ENCODE measurements around the gene SIK3.

The SIK3 gene

DNA sequence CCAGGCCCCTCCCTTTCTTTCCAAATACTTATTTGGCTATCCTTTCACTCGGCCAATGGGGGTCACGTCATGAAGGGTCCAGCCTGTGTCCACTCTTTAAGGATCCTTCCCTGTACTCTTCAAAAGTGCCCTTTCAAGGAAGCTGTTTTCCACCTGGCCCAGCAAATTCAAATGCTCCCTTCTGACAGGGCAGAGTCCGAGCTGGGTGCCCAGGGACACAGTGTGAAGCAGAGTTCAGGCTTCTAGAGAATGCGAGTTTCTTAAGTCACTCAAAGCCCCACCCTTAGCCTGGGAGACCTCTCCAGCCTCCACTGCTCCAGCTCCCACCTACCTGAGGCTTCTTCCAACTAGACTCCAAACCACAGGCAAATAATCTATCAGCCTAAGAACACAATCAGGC lies 255.3 kb downstream of the SIK3 start:
- TF ChIP-seq, protein P1, sequence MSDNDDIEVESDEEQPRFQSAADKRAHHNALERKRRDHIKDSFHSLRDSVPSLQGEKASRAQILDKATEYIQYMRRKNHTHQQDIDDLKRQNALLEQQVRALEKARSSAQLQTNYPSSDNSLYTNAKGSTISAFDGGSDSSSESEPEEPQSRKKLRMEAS (IDR thresholded peaks at IDR 0.05), result no peak
- TF ChIP-seq CREB1 (IDR thresholded peaks at IDR 0.05; ENCODE audit: low read depth) (no peak), EGR1 (IDR thresholded peaks at IDR 0.05) (no peak), RAD21 (IDR thresholded peaks at IDR 0.05; ENCODE audit: low read depth) (no peak), YY1 (IDR thresholded peaks at IDR 0.05; ENCODE audit: low read depth) (no peak), TEAD4 (IDR thresholded peaks at IDR 0.05) (no peak), EP300 (IDR thresholded peaks at IDR 0.05; ENCODE audit: borderline replicate concordance) (no peak), FOXM1 (IDR thresholded peaks at IDR 0.05; ENCODE audit: borderline replicate concordance, low read depth) (no peak), CEBPB (IDR thresholded peaks at IDR 0.05) (no peak), ZBTB7A (IDR thresholded peaks at IDR 0.05; ENCODE audit: low read depth) (no peak), TAF1 (IDR thresholded peaks at IDR 0.05; ENCODE audit: low read depth) (no peak), NFIC (IDR thresholded peaks at IDR 0.05) (no peak), TCF12 (IDR thresholded peaks at IDR 0.05; ENCODE audit: low read depth) (no peak)
- TF ChIP-seq, protein P2, sequence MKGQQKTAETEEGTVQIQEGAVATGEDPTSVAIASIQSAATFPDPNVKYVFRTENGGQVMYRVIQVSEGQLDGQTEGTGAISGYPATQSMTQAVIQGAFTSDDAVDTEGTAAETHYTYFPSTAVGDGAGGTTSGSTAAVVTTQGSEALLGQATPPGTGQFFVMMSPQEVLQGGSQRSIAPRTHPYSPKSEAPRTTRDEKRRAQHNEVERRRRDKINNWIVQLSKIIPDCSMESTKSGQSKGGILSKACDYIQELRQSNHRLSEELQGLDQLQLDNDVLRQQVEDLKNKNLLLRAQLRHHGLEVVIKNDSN (IDR thresholded peaks at IDR 0.05), result no peak
- TF ChIP-seq, protein P3, sequence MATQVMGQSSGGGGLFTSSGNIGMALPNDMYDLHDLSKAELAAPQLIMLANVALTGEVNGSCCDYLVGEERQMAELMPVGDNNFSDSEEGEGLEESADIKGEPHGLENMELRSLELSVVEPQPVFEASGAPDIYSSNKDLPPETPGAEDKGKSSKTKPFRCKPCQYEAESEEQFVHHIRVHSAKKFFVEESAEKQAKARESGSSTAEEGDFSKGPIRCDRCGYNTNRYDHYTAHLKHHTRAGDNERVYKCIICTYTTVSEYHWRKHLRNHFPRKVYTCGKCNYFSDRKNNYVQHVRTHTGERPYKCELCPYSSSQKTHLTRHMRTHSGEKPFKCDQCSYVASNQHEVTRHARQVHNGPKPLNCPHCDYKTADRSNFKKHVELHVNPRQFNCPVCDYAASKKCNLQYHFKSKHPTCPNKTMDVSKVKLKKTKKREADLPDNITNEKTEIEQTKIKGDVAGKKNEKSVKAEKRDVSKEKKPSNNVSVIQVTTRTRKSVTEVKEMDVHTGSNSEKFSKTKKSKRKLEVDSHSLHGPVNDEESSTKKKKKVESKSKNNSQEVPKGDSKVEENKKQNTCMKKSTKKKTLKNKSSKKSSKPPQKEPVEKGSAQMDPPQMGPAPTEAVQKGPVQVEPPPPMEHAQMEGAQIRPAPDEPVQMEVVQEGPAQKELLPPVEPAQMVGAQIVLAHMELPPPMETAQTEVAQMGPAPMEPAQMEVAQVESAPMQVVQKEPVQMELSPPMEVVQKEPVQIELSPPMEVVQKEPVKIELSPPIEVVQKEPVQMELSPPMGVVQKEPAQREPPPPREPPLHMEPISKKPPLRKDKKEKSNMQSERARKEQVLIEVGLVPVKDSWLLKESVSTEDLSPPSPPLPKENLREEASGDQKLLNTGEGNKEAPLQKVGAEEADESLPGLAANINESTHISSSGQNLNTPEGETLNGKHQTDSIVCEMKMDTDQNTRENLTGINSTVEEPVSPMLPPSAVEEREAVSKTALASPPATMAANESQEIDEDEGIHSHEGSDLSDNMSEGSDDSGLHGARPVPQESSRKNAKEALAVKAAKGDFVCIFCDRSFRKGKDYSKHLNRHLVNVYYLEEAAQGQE (IDR thresholded peaks at IDR 0.05; ENCODE audit: low read depth), result no peak

DNA sequence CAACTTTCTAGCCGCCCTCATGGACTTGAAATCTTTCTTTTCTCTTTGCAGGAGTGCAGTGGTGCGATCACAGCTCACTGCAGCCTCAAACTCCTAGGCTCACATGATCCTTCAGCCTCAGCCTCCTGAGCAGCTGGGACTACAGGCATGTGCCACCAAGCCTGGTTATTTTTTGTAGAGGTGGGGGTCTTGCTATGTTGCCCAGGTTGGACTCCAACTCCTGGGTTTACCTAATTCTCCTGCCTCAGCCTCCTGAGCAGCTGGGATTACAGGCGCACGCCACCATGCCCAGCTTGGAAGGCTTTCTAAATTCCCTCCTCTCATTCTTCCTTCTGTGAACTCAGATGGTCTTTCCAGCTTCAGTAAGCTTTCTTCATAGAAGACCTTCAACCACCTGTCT lies 256.1 kb downstream of the SIK3 start:
- TF ChIP-seq, protein P3 (IDR thresholded peaks at IDR 0.05; ENCODE audit: low read depth), result no peak
- no peak for TF ChIP-seq YY1 (IDR thresholded peaks at IDR 0.05; ENCODE audit: low read depth)
- no peak for TF ChIP-seq RAD21 (IDR thresholded peaks at IDR 0.05; ENCODE audit: low read depth)
- TF ChIP-seq, protein P1 (IDR thresholded peaks at IDR 0.05), result no peak
- TF ChIP-seq CREB1 (IDR thresholded peaks at IDR 0.05; ENCODE audit: low read depth), result no peak
- no peak for TF ChIP-seq CEBPB (IDR thresholded peaks at IDR 0.05)
- TF ChIP-seq FOXM1 (IDR thresholded peaks at IDR 0.05; ENCODE audit: borderline replicate concordance, low read depth), result no peak
- no peak for TF ChIP-seq TCF12 (IDR thresholded peaks at IDR 0.05; ENCODE audit: low read depth)
- no peak for TF ChIP-seq NFIC (IDR thresholded peaks at IDR 0.05)
- no peak for TF ChIP-seq TAF1 (IDR thresholded peaks at IDR 0.05; ENCODE audit: low read depth)
- TF ChIP-seq EGR1 (IDR thresholded peaks at IDR 0.05), result no peak
- no peak for TF ChIP-seq ZBTB7A (IDR thresholded peaks at IDR 0.05; ENCODE audit: low read depth)
- no peak for TF ChIP-seq TEAD4 (IDR thresholded peaks at IDR 0.05)
- TF ChIP-seq EP300 (IDR thresholded peaks at IDR 0.05; ENCODE audit: borderline replicate concordance), result no peak
- TF ChIP-seq, protein P2 (IDR thresholded peaks at IDR 0.05), result no peak

DNA sequence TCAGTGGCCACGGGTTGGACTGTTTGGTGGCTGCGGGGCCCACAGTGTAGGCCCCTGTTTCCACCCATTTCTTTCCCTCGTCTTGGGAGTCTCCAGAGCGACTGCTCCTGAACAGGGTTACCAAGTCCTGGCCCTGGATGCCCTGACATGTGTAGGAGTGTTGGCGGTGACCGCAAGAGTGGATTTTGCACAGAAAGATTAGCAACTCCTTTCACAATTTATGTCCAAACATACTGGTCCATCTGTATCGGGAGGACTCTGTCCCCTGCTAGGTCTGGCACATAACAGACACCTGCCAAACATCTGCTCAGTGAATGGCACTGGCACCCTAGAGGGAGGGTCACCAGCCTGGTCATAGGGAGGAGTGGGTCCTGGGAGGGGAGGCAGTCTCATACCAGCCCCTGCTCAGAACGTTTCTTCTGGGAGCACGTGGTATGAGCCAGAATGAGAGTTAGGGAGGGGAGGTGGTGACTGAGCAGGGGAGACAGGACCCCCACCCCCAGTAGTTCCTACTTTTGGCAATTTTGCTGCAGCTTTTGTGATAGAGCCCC lies 257.4 kb downstream of the SIK3 start:
- TF ChIP-seq ZBTB7A (IDR thresholded peaks at IDR 0.05; ENCODE audit: low read depth) (no peak), EGR1 (IDR thresholded peaks at IDR 0.05) (no peak), FOXM1 (IDR thresholded peaks at IDR 0.05; ENCODE audit: borderline replicate concordance, low read depth) (no peak), CEBPB (IDR thresholded peaks at IDR 0.05) (no peak), YY1 (IDR thresholded peaks at IDR 0.05; ENCODE audit: low read depth) (no peak), CREB1 (IDR thresholded peaks at IDR 0.05; ENCODE audit: low read depth) (no peak), RAD21 (IDR thresholded peaks at IDR 0.05; ENCODE audit: low read depth) (no peak), TCF12 (IDR thresholded peaks at IDR 0.05; ENCODE audit: low read depth) (no peak), TEAD4 (IDR thresholded peaks at IDR 0.05) (no peak), EP300 (IDR thresholded peaks at IDR 0.05; ENCODE audit: borderline replicate concordance) (no peak), NFIC (IDR thresholded peaks at IDR 0.05) (no peak), TAF1 (IDR thresholded peaks at IDR 0.05; ENCODE audit: low read depth) (no peak)
- TF ChIP-seq, protein P3 (IDR thresholded peaks at IDR 0.05; ENCODE audit: low read depth), result no peak
- TF ChIP-seq, protein P2 (IDR thresholded peaks at IDR 0.05), result no peak
- TF ChIP-seq, protein P1 (IDR thresholded peaks at IDR 0.05), result no peak
